IMR-90 (cell line): ENCODE data around the gene KRT6A. TPM values are rescaled to one million over a fixed set of nuclear protein-coding genes. Genes with fewer than 3 reads are reported as not detected.

Source experiments
- ATAC-seq: fragments of 200-7000 bp; cut with Tn5 transposase; 2 replicates; pipeline ENCODE4 v1.9.1; 2020; ENCODE audit warnings: low read depth, mild to moderate bottlenecking, moderate library complexity
- BruUV-seq: library from RNA; stranded (reverse); fragments of 400-500 nt; replicated peaks from 2 replicates; lab custom pipeline; 2021; lab: Mats Ljungman, UMichigan
- CTCF ChIA-PET: fragments of 300-600 bp; formaldehyde crosslinking; extraction: SDS; loops from one replicate; lab custom pipeline; 2021; ENCODE audit warnings: antibody characterized with exemption; lab: Yijun Ruan, JAX
- POLR2A ChIA-PET: fragments of 300-600 bp; sonication (Branson Sonifier 250); formaldehyde crosslinking; loops from one replicate; lab custom pipeline; 2022; ENCODE audit warnings: antibody characterized with exemption; ENCODE audit not compliant: unreplicated experiment; lab: Charles Lee
- DNase-seq: peaks from one replicate; pipeline ENCODE4 v3.0.0; 2013
- H2AFZ ChIP-seq: replicated peaks from 2 replicates; pipeline ENCODE3; 2013; ENCODE audit warnings: low read length, mild to moderate bottlenecking; ENCODE audit not compliant: poor library complexity
- H2AK5ac ChIP-seq: 2 replicates; pipeline ENCODE4 v1.6.1; 2013; ENCODE audit warnings: low read depth, low read length, inconsistent platforms
- H2AK9ac ChIP-seq: replicated peaks from 2 replicates; pipeline ENCODE3; 2013; ENCODE audit warnings: mild to moderate bottlenecking, low read depth, low read length, moderate library complexity; ENCODE audit not compliant: poor library complexity
- H2BK120ac ChIP-seq: 2 replicates; pipeline ENCODE4 v1.6.1; 2013; ENCODE audit warnings: low read depth, low read length, inconsistent platforms
- H2BK15ac ChIP-seq: 3 replicates; pipeline ENCODE4 v1.6.1; 2013; ENCODE audit warnings: low read depth, low read length, inconsistent platforms
- H2BK20ac ChIP-seq: 2 replicates; pipeline ENCODE4 v1.6.1; 2013; ENCODE audit warnings: low read depth, mild to moderate bottlenecking, inconsistent platforms, low read length, moderate library complexity
- H2BK5ac ChIP-seq: 2 replicates; pipeline ENCODE4 v1.6.1; 2013; ENCODE audit warnings: mild to moderate bottlenecking, low read depth, low read length, inconsistent platforms; ENCODE audit not compliant: poor library complexity, severe bottlenecking
- H3K14ac ChIP-seq: replicated peaks from 2 replicates; pipeline ENCODE4 v1.6.1; 2013; ENCODE audit warnings: low read depth, low read length, inconsistent platforms
- H3K18ac ChIP-seq: 2 replicates; pipeline ENCODE4 v1.6.1; 2013; ENCODE audit warnings: low read depth, low read length, control low read depth
- H3K23ac ChIP-seq: 2 replicates; pipeline ENCODE4 v1.6.1; 2013; ENCODE audit warnings: low read depth, low read length, inconsistent platforms
- H3K27ac ChIP-seq: 2 replicates; pipeline ENCODE4 v1.5.1; 2013; ENCODE audit warnings: mild to moderate bottlenecking, control low read depth, low read length; ENCODE audit not compliant: insufficient read depth
- H3K27me3 ChIP-seq: 2 replicates; pipeline ENCODE4 v1.6.1; 2013; ENCODE audit warnings: low read length; ENCODE audit not compliant: control insufficient read depth, insufficient read depth
- H3K36me3 ChIP-seq: 2 replicates; pipeline ENCODE4 v1.6.1; 2013; ENCODE audit warnings: low read length, mixed read lengths; ENCODE audit not compliant: control insufficient read depth, insufficient read depth
- H3K4ac ChIP-seq: 2 replicates; pipeline ENCODE4 v1.6.1; 2013; ENCODE audit warnings: low read depth, low read length, inconsistent platforms
- H3K4me1 ChIP-seq: 2 replicates; pipeline ENCODE4 v1.6.1; 2013; ENCODE audit warnings: low read length, mixed read lengths; ENCODE audit not compliant: control insufficient read depth, insufficient read depth
- H3K4me2 ChIP-seq: 2 replicates; pipeline ENCODE4 v1.6.1; 2013; ENCODE audit warnings: low read depth, mild to moderate bottlenecking, control low read depth, low read length, moderate library complexity
- H3K4me3 ChIP-seq: 2 replicates; pipeline ENCODE4 v1.5.1; 2013; ENCODE audit warnings: low read depth, mild to moderate bottlenecking, control low read depth, low read length, moderate library complexity; ENCODE audit not compliant: insufficient read depth
- H3K56ac ChIP-seq: 2 replicates; pipeline ENCODE4 v1.6.1; 2013; ENCODE audit warnings: low read length, inconsistent platforms; ENCODE audit not compliant: insufficient read depth; ENCODE audit errors: extremely low read depth
- H3K79me1 ChIP-seq, 2 experiments: 2 replicates each; pipeline ENCODE4 v1.6.1; 2013; ENCODE audit warnings: low read length in 2 of 2, inconsistent platforms in 1 of 2, low read depth in 1 of 2
- H3K9ac ChIP-seq: 2 replicates; pipeline ENCODE4 v1.6.1; 2013; ENCODE audit warnings: low read depth, low read length, control low read depth
- H3K9me1 ChIP-seq: 2 replicates; pipeline ENCODE4 v1.6.1; 2013; ENCODE audit warnings: low read length, inconsistent platforms; ENCODE audit not compliant: insufficient read depth
- H3K9me3 ChIP-seq: 2 replicates; pipeline ENCODE4 v1.6.1; 2013; ENCODE audit warnings: low read length; ENCODE audit not compliant: control insufficient read depth, insufficient read depth
- H4K20me1 ChIP-seq: 2 replicates; pipeline ENCODE4 v1.6.1; 2013; ENCODE audit warnings: low read length, inconsistent platforms; ENCODE audit not compliant: insufficient read depth
- H4K5ac ChIP-seq: 2 replicates; pipeline ENCODE4 v1.6.1; 2013; ENCODE audit warnings: mild to moderate bottlenecking, low read depth, low read length, control low read depth
- H4K8ac ChIP-seq, 2 experiments: 2 replicates each; pipeline ENCODE4 v1.6.1; 2013; ENCODE audit warnings: low read depth in 2 of 2, low read length in 2 of 2, control low read depth in 1 of 2, inconsistent platforms in 1 of 2
- H4K91ac ChIP-seq: 2 replicates; pipeline ENCODE4 v1.6.1; 2013; ENCODE audit warnings: low read depth, low read length, inconsistent platforms; ENCODE audit not compliant: insufficient read depth
- BHLHE40 ChIP-seq: fragments of 150-350 bp; IDR thresholded peaks from 2 replicates; pipeline ENCODE4 v1.6.1; 2016; ENCODE audit warnings: mild to moderate bottlenecking, low read depth, low read length
- CEBPB ChIP-seq: IDR thresholded peaks from 2 replicates; pipeline ENCODE4 v1.6.1; 2012; ENCODE audit warnings: low read depth, low read length, improper control_type of control experiment
- CHD1 ChIP-seq: IDR thresholded peaks from 2 replicates; pipeline ENCODE4 v1.6.1; 2012; ENCODE audit warnings: low read depth, low read length, improper control_type of control experiment
- CTCF ChIP-seq: conservative IDR thresholded peaks from 2 replicates; pipeline ENCODE4 v1.5.1; 2012; ENCODE audit warnings: mild to moderate bottlenecking, low read depth, low read length, improper control_type of control experiment
- ELK1 ChIP-seq: fragments of 150-350 bp; IDR thresholded peaks from 2 replicates; pipeline ENCODE4 v1.6.1; 2016; ENCODE audit warnings: low read depth, mild to moderate bottlenecking, low read length, moderate library complexity, borderline replicate concordance
- FOS ChIP-seq: fragments of 150-350 bp; IDR thresholded peaks from 2 replicates; pipeline ENCODE4 v1.6.1; 2016; ENCODE audit warnings: low read depth, low read length
- MAFK ChIP-seq: IDR thresholded peaks from 2 replicates; pipeline ENCODE4 v1.6.1; 2012; ENCODE audit warnings: low read depth, low read length, improper control_type of control experiment
- MAZ ChIP-seq: IDR thresholded peaks from 2 replicates; pipeline ENCODE4 v1.6.1; 2012; ENCODE audit warnings: low read depth, mild to moderate bottlenecking, low read length, improper control_type of control experiment, moderate library complexity, borderline replicate concordance
- MXI1 ChIP-seq: IDR thresholded peaks from 2 replicates; pipeline ENCODE4 v1.6.1; 2012; ENCODE audit warnings: low read depth, mild to moderate bottlenecking, low read length, moderate library complexity, borderline replicate concordance
- NFE2L2 ChIP-seq: fragments of 150-350 bp; IDR thresholded peaks from 2 replicates; pipeline ENCODE4 v1.6.1; 2016; ENCODE audit warnings: low read depth, mild to moderate bottlenecking, low read length
- RAD21 ChIP-seq: IDR thresholded peaks from 2 replicates; pipeline ENCODE4 v1.6.1; 2012; ENCODE audit warnings: low read length, improper control_type of control experiment
- RCOR1 ChIP-seq: IDR thresholded peaks from 2 replicates; pipeline ENCODE4 v1.6.1; 2012; ENCODE audit warnings: mild to moderate bottlenecking, low read length, improper control_type of control experiment; ENCODE audit not compliant: insufficient replicate concordance
- RFX5 ChIP-seq: IDR thresholded peaks from 2 replicates; pipeline ENCODE4 v1.8.0; 2012; ENCODE audit warnings: low read depth, mild to moderate bottlenecking, low read length, moderate library complexity
- SMC3 ChIP-seq: fragments of 150-350 bp; IDR thresholded peaks from 2 replicates; pipeline ENCODE4 v1.6.1; 2016; ENCODE audit warnings: low read depth, mild to moderate bottlenecking, antibody characterized with exemption, low read length, moderate library complexity
- USF2 ChIP-seq: fragments of 150-350 bp; IDR thresholded peaks from 2 replicates; pipeline ENCODE4 v1.6.1; 2017; ENCODE audit warnings: mild to moderate bottlenecking, antibody characterized with exemption, low read length, low read depth
- WGBS, 2 experiments: methylation state at CpG; one replicate each; pipeline versions ENCODE4 v1.1.5 to v1.1.7; 2013; ENCODE audit warnings: missing lambda C conversion rate in 2 of 2; ENCODE audit not compliant: insufficient read length in 1 of 2; ENCODE audit errors: extremely low coverage in 2 of 2; 5-methylcytosine and 5-hydroxymethylcytosine counted together
- dilution Hi-C: fragments of 300-500 bp; cut with HindIII; formaldehyde crosslinking; loops from one replicate; pipeline ENCODE4 v1.14.3; 2018; ENCODE audit warnings: low sequenced_read_pairs; ENCODE audit not compliant: unreplicated experiment
- in situ Hi-C: fragments of 300-500 bp; cut with MboI; formaldehyde crosslinking; loops from 3 replicates; pipeline ENCODE4 v1.14.3; 2019; ENCODE audit warnings: low sequenced_read_pairs, inconsistent platforms, mixed read lengths
- intact Hi-C: fragments of 100-400 bp; cut with micrococcal nuclease; formaldehyde crosslinking; loops from 2 replicates; pipeline ENCODE4 v1.10.0; 2022
- polyA plus RNA-seq, 3 experiments: library from polyadenylated mRNA; depleted of rRNA; stranded (reverse); fragments of >200 nt; gene quantifications; 2 replicates each; pipeline ENCODE4 v1.2.3, GENCODE V29; 2012; ENCODE audit warnings: low replicate concordance in 1 of 3
- total RNA-seq: library from RNA; depleted of rRNA; stranded (reverse); fragments of >200 nt; gene quantifications from 2 replicates; pipeline ENCODE4 v1.2.3, GENCODE V29; 2012

The KRT6A gene
- total and polyA plus RNA-seq, 2 of the 4 experiments (the other 2 are of a cell fraction) = not detected

GRCh38 chr12:52502877-52503276 lies 9.8 kb upstream of the KRT6A start:
- H3K4me1 ChIP-seq = no peaks in the 10 kb centered on the region
- dilution Hi-C loops (no loop called here), intact Hi-C loops (no loop called here), in situ Hi-C loops (no loop called here)
- no peak overlapping the region for H2BK5ac ChIP-seq
- H3K27me3 ChIP-seq = peaks cover 6% of the 10 kb centered on the region
- no peak overlapping the region for H3K56ac ChIP-seq
- no peak overlapping the region for H2BK120ac ChIP-seq
- POLR2A ChIA-PET = no interaction called here
- H4K20me1 ChIP-seq = no peaks in the 10 kb centered on the region
- H4K8ac ChIP-seq = no peak overlapping the region
- no peak for TF ChIP-seq MXI1
- TF ChIP-seq MAFK = no peak
- no peak for TF ChIP-seq ELK1
- no peak for TF ChIP-seq RAD21
- TF ChIP-seq NFE2L2 = no peak
- no peak for TF ChIP-seq MAZ
- TF ChIP-seq RCOR1 = no peak
- TF ChIP-seq FOS = no peak
- no peak for TF ChIP-seq CEBPB
- no peak for TF ChIP-seq USF2
- TF ChIP-seq CTCF = no peak
- TF ChIP-seq BHLHE40 = no peak
- no peak for TF ChIP-seq CHD1
- no peak for TF ChIP-seq SMC3
- no peak for TF ChIP-seq RFX5
- no peak overlapping the region for H4K91ac ChIP-seq
- H2AK5ac ChIP-seq = no peak overlapping the region
- no peaks in the 10 kb centered on the region for H3K9me1 ChIP-seq
- H4K5ac ChIP-seq = no peak overlapping the region
- ATAC-seq (no peak), DNase-seq (no peak)
- CTCF ChIA-PET = no interaction called here
- H3K36me3 ChIP-seq = no peaks in the 10 kb centered on the region
- no CpG with 5 or more reads among the region's 1 CpG for WGBS, 2 experiments
- H3K14ac ChIP-seq = no peak overlapping the region
- H3K27ac ChIP-seq = no peak overlapping the region
- no peak overlapping the region for H2AK9ac ChIP-seq
- no peak overlapping the region for H3K4ac ChIP-seq
- no peak overlapping the region for H3K4me3 ChIP-seq
- H3K9ac ChIP-seq = no peak overlapping the region
- no peak overlapping the region for H3K4me2 ChIP-seq
- no peak overlapping the region for H2BK20ac ChIP-seq
- H3K18ac ChIP-seq = no peak overlapping the region
- no peak overlapping the region for H3K23ac ChIP-seq
- H3K79me1 ChIP-seq = no peaks in the 10 kb centered on the region
- H2AFZ ChIP-seq = no peak overlapping the region
- no TSS peak for BruUV-seq
- H2BK15ac ChIP-seq = no peak overlapping the region
- no peaks in the 10 kb centered on the region for H3K9me3 ChIP-seq
